SK-N-SH (cell line): ENCODE results near the gene CCDC78. TPM values are rescaled to one million over a fixed set of nuclear protein-coding genes. Genes with fewer than 3 reads are reported as not detected.

Source experiments
- CTCF ChIA-PET: fragments of 300-600, 350-600 bp; formaldehyde crosslinking; extraction: SDS; loops from one replicate; lab custom pipeline; 2021; lab: Yijun Ruan, JAX
- POLR2A ChIA-PET: fragments of 350-600 bp; sonication (Branson Sonifier 250); formaldehyde crosslinking; extraction: SDS; loops from one replicate; lab custom pipeline; 2020; ENCODE audit warnings: antibody characterized with exemption, inconsistent platforms; lab: Yijun Ruan, JAX
- DNase-seq: peaks from one replicate; pipeline ENCODE4 v3.0.0; 2012
- H2AFZ ChIP-seq: fragments of 200-600 bp; sonication (generic); 2 replicates; pipeline ENCODE4 v1.8.1; 2016; ENCODE audit warnings: antibody characterized with exemption, mild to moderate bottlenecking, low read depth
- H3F3A ChIP-seq: fragments of 200-600 bp; sonication (generic); replicated peaks from 2 replicates; pipeline ENCODE3; 2016; ENCODE audit warnings: antibody characterized with exemption, mild to moderate bottlenecking; ENCODE audit not compliant: insufficient read depth
- H3K27ac ChIP-seq, 2 experiments: fragments of 200-500 bp in 1 of 2; fragments of 200-600 bp in 1 of 2; sonication (Bioruptor generic) in 1 of 2; sonication (generic), shearing (Covaris generic) in 1 of 2; 2 replicates each; pipeline versions ENCODE4 v1.5.1 to v1.6.1; 2014 to 2016; ENCODE audit warnings: low read depth in 2 of 2, inconsistent platforms in 1 of 2, low read length in 1 of 2, mild to moderate bottlenecking in 1 of 2, mixed read lengths in 1 of 2
- H3K27me3 ChIP-seq: fragments of 200-600 bp; sonication (generic), shearing (Covaris generic); 2 replicates; pipeline ENCODE4 v1.6.1; 2016; ENCODE audit warnings: mixed run types; ENCODE audit not compliant: insufficient read depth
- H3K36me3 ChIP-seq, 2 experiments: fragments of 200-500 bp in 1 of 2; fragments of 200-600 bp in 1 of 2; sonication (Bioruptor generic) in 1 of 2; sonication (generic) in 1 of 2; replicated peaks in 1 of 2; 2 replicates each; pipeline versions ENCODE3 to v1.5.1; 2014 to 2016; ENCODE audit warnings: low read length in 1 of 2, mild to moderate bottlenecking in 1 of 2; ENCODE audit not compliant: insufficient read depth in 2 of 2, control insufficient read depth in 1 of 2
- H3K4me1 ChIP-seq, 2 experiments: fragments of 200-500 bp in 1 of 2; fragments of 200-600 bp in 1 of 2; sonication (Bioruptor generic) in 1 of 2; sonication (generic), shearing (Covaris generic) in 1 of 2; 2 replicates each; pipeline versions ENCODE4 v1.5.1 to v1.6.1; 2014 to 2016; ENCODE audit warnings: low read depth in 1 of 2, low read length in 1 of 2, mixed run types in 1 of 2; ENCODE audit not compliant: insufficient read depth in 2 of 2, control insufficient read depth in 1 of 2
- H3K4me2 ChIP-seq: fragments of 200-600 bp; sonication (generic), shearing (Covaris generic); 2 replicates; pipeline ENCODE4 v1.6.1; 2017; ENCODE audit warnings: mixed run types
- H3K4me3 ChIP-seq, 2 experiments: fragments of 200-500 bp in 1 of 2; fragments of 200-600 bp in 1 of 2; sonication (Bioruptor generic) in 1 of 2; sonication (generic), shearing (Covaris generic) in 1 of 2; 2 replicates each; pipeline versions ENCODE4 v1.5.1 to v1.8.1; 2014 to 2016; ENCODE audit warnings: low read depth in 2 of 2, inconsistent platforms in 1 of 2, low read length in 1 of 2, mild to moderate bottlenecking in 1 of 2, mixed read lengths in 1 of 2, moderate library complexity in 1 of 2
- H3K79me2 ChIP-seq: fragments of 200-600 bp; sonication (generic); 2 replicates; pipeline ENCODE4 v1.8.1; 2017; ENCODE audit warnings: mild to moderate bottlenecking; ENCODE audit not compliant: insufficient read depth
- H3K9ac ChIP-seq: fragments of 200-600 bp; sonication (generic); 2 replicates; pipeline ENCODE4 v1.6.1; 2017; ENCODE audit warnings: mixed run types
- H3K9me2 ChIP-seq: fragments of 200-600 bp; sonication (generic); 2 replicates; pipeline ENCODE4 v1.6.1; 2017; ENCODE audit warnings: mixed run types
- H3K9me3 ChIP-seq: fragments of 200-600 bp; sonication (generic); 2 replicates; pipeline ENCODE4 v1.6.1; 2017; ENCODE audit warnings: mixed run types, mild to moderate bottlenecking, moderate library complexity
- H4K20me1 ChIP-seq: fragments of 200-600 bp; sonication (generic); 2 replicates; pipeline ENCODE4 v1.6.1; 2017; ENCODE audit warnings: mild to moderate bottlenecking, mixed run types; ENCODE audit not compliant: insufficient read depth
- CTCF ChIP-seq: fragments of 200-600 bp; sonication (generic); IDR thresholded peaks from 2 replicates; pipeline ENCODE4 v1.6.1; 2017; ENCODE audit warnings: antibody characterized with exemption, mild to moderate bottlenecking, moderate library complexity
- EZH2phosphoT487 ChIP-seq: fragments of 200-600 bp; sonication (generic); IDR thresholded peaks from 2 replicates; pipeline ENCODE4 v1.6.1; 2017; ENCODE audit warnings: low read depth, mixed run types, mild to moderate bottlenecking, antibody characterized with exemption, moderate library complexity, borderline replicate concordance
- FOSL2 ChIP-seq: IDR thresholded peaks from 2 replicates; pipeline ENCODE4 v1.4.0; 2012; ENCODE audit warnings: low read depth, mild to moderate bottlenecking, moderate library complexity, borderline replicate concordance
- FOXJ3 ChIP-seq: sonication (generic); formaldehyde crosslinking; IDR thresholded peaks from 2 replicates; pipeline ENCODE4 v1.5.1; 2020; ENCODE audit warnings: mild to moderate bottlenecking, missing genetic modification reagents
- GABPA ChIP-seq: IDR thresholded peaks from 2 replicates; pipeline ENCODE4 v1.4.0; 2012; ENCODE audit warnings: low read depth, mild to moderate bottlenecking
- MAX ChIP-seq: IDR thresholded peaks from 2 replicates; pipeline ENCODE4 v1.4.0; 2012; ENCODE audit warnings: low read depth
- MXI1 ChIP-seq: IDR thresholded peaks from 2 replicates; pipeline ENCODE4 v1.6.1; 2012; ENCODE audit warnings: mild to moderate bottlenecking, low read depth, low read length, improper control_type of control experiment
- NRF1 ChIP-seq: IDR thresholded peaks from 2 replicates; pipeline ENCODE4 v1.6.1; 2012; ENCODE audit warnings: low read depth, mild to moderate bottlenecking, low read length
- POLR2AphosphoS5 ChIP-seq: IDR thresholded peaks from 2 replicates; pipeline ENCODE4 v1.6.1; 2012; ENCODE audit warnings: low read depth, low read length
- REST ChIP-seq: IDR thresholded peaks from 2 replicates; pipeline ENCODE4 v1.6.1; 2012; ENCODE audit warnings: mild to moderate bottlenecking, low read depth, low read length, moderate library complexity
- RFX5 ChIP-seq: IDR thresholded peaks from 2 replicates; pipeline ENCODE4 v1.6.1; 2012; ENCODE audit warnings: mild to moderate bottlenecking, improper control_type of control experiment, low read length
- TCF12 ChIP-seq: IDR thresholded peaks from 2 replicates; pipeline ENCODE4 v1.4.0; 2012
- TEAD4 ChIP-seq: IDR thresholded peaks from 2 replicates; pipeline ENCODE4 v1.4.0; 2012; ENCODE audit warnings: mild to moderate bottlenecking, borderline replicate concordance; ENCODE audit not compliant: insufficient read depth
- YY1 ChIP-seq: IDR thresholded peaks from 2 replicates; pipeline ENCODE4 v1.4.0; 2012; ENCODE audit warnings: low read depth, mild to moderate bottlenecking
- WGBS: methylation state at CpG from one replicate; pipeline ENCODE4 v1.1.6; 2017; ENCODE audit warnings: low lambda C conversion rate; 5-methylcytosine and 5-hydroxymethylcytosine counted together
- polyA plus RNA-seq, 3 experiments: library from polyadenylated mRNA; depleted of rRNA; stranded (reverse); fragments of >200 nt; gene quantifications; 2 replicates each; pipeline ENCODE4 v1.2.3, GENCODE V29; 2012

The CCDC78 gene
- polyA plus RNA-seq, 1 of the 3 experiments (the other 2 are of a cell fraction), result 15.4 TPM

- no peaks in the 10 kb centered on the region for H3K36me3 ChIP-seq
- CTCF ChIA-PET, result interaction anchor here (1.6 to 22.4 kb wide), 5 partner anchors 8 to 347 kb away, joined by 4 to 358 read pairs (median 29); partner anchors contain the start of genes ANTKMT, CCDC78, CIAO3 and HAGHL
Observed at GRCh38 chr16:708019-708418, 18.2 kb downstream of the CCDC78 start.

GRCh38 chr16:707062-707538 is 19.1 kb downstream of the CCDC78 start:
- H4K20me1 ChIP-seq, result peaks cover 27% of the 10 kb centered on the region
- H3K9me2 ChIP-seq, result no peaks in the 10 kb centered on the region
- no peak for TF ChIP-seq GABPA
- TF ChIP-seq YY1, result no peak
- no peak for TF ChIP-seq NRF1
- TF ChIP-seq EZH2phosphoT487, result no peak
- TF ChIP-seq TEAD4, result no peak
- no peak for TF ChIP-seq REST
- no peak for TF ChIP-seq FOXJ3 (CRISPR knock-in tag)
- no peak for TF ChIP-seq MAX
- no peak for TF ChIP-seq CTCF
- TF ChIP-seq POLR2AphosphoS5, result no peak
- TF ChIP-seq RFX5, result no peak
- H3F3A ChIP-seq, result peaks cover 18% of the 10 kb centered on the region
- H3K27me3 ChIP-seq, result no peaks in the 10 kb centered on the region
- no peak overlapping the region for H3K9ac ChIP-seq
- H3K4me2 ChIP-seq, result no peak overlapping the region
- H3K4me3 ChIP-seq, result no peak overlapping the region
- no peak overlapping the region for H2AFZ ChIP-seq
- H3K27ac ChIP-seq, result no peak overlapping the region
- H3K4me1 ChIP-seq, result peaks cover 23 to 44% of the 10 kb centered on the region in 2 experiments; a peak in 2 of 4 replicates
- CTCF ChIA-PET, result interaction anchor here (1.0 to 22.4 kb wide), 9 partner anchors 9 to 348 kb away, joined by 3 to 358 read pairs (median 5); partner anchors contain the start of genes ANTKMT, CCDC78, CIAO3 and HAGHL
- peaks cover 31% of the 10 kb centered on the region for H3K79me2 ChIP-seq
- H3K9me3 ChIP-seq, result no peaks in the 10 kb centered on the region
- no peak for DNase-seq
- no peaks in the 10 kb centered on the region for H3K36me3 ChIP-seq
- 77% methylated on average over 5 of the region's 14 CpGs for WGBS
- POLR2A ChIA-PET, result interaction anchor here (0.6 to 1.2 kb wide), 7 partner anchors 9 to 88 kb away, joined by 3 to 4 read pairs (median 4); partner anchors contain the start of genes ANTKMT and STUB1

More at GRCh38 chr16:708019-708418, 18.2 kb downstream of the CCDC78 start:
- peaks cover 23 to 44% of the 10 kb centered on the region in 2 experiments; a peak in 2 of 4 replicates for H3K4me1 ChIP-seq
- no peak overlapping the region for H3K27ac ChIP-seq
- POLR2A ChIA-PET, result interaction anchor here (0.5 to 2.8 kb wide), 3 partner anchors 12 to 285 kb away, joined by 3 to 19 read pairs (median 4); partner anchors contain the start of genes ANTKMT, CHTF18 and RPUSD1
- H3K79me2 ChIP-seq, result peaks cover 22% of the 10 kb centered on the region
- TF ChIP-seq MXI1 (no peak), FOSL2 (no peak), TCF12 (no peak)
- H3F3A ChIP-seq, result peaks cover 27% of the 10 kb centered on the region
- no peak overlapping the region for H3K4me3 ChIP-seq
- peaks cover 18% of the 10 kb centered on the region for H4K20me1 ChIP-seq
- no peak overlapping the region for H3K9ac ChIP-seq
- H3K4me2 ChIP-seq, result no peak overlapping the region
- no peaks in the 10 kb centered on the region for H3K9me2 ChIP-seq
- H3K27me3 ChIP-seq, result no peaks in the 10 kb centered on the region
- H2AFZ ChIP-seq, result no peak overlapping the region
- no peaks in the 10 kb centered on the region for H3K9me3 ChIP-seq
- 85% methylated on average over 3 of the region's 3 CpGs for WGBS
- no peak for DNase-seq
